ENCODE results near the gene JARID2. TPM values are rescaled to one million over a fixed set of nuclear protein-coding genes. Genes with fewer than 3 reads are reported as not detected.
A peak's percentile ranks its signal among the peaks of the same experiment; 100 is the strongest.

JARID2 gene
- total and polyA plus RNA-seq, 10 of the 15 experiments (the other 5 are each of a cell fraction or from before 2014, with no cell fraction given): 4.2 to 21.6 (median 11.7) TPM

GRCh38 chr6:15332446-15332845 lies 86.6 kb downstream of the JARID2 start:
- Histone ChIP-seq H3K9ac (ENCODE audit: control insufficient read depth, insufficient read depth, low read length) (no peak overlapping the region), H3K4me1 (ENCODE audit: control insufficient read depth, insufficient read depth, low read length) (peaks cover 69% of the 10 kb centered on the region), H3K27me3 (replicated peaks in 1 of 2; ENCODE audit: control insufficient read depth in 2 of 2, insufficient read depth in 2 of 2, low read length in 1 of 2) (no peaks in the 10 kb centered on the region), H2AFZ (ENCODE audit: control insufficient read depth, low read depth, low read length) (no peak overlapping the region), H3K79me2 (ENCODE audit: control insufficient read depth, insufficient read depth, low read length) (peaks cover 98% of the 10 kb centered on the region), H3K4me3 (no peak overlapping the region), H3K4me2 (ENCODE audit: control insufficient read depth, insufficient read depth) (peak overlapping the region; percentile 82; the same call in 1 of the 2 replicates), H3K27ac (ENCODE audit: control insufficient read depth, insufficient read depth) (peak overlapping the region; percentile 74; the same call in 1 of the 2 replicates), H3K9me3 (replicated peaks; ENCODE audit: control insufficient read depth, insufficient read depth, low read length) (no peaks in the 10 kb centered on the region), H4K20me1 (ENCODE audit: control insufficient read depth, insufficient read depth) (no peaks in the 10 kb centered on the region), H3K36me3 (ENCODE audit: control insufficient read depth in 2 of 2, insufficient read depth in 2 of 2, low read length in 1 of 2) (no peaks in the 10 kb centered on the region; a peak in 1 of 4 replicates)
- ChIA-PET SMC1A (ENCODE audit: uncharacterized antibody, unreplicated experiment) (interaction anchor here (0.9 to 7.8 kb wide), 20 partner anchors 8 to 291 kb away, joined by 3 to 66 read pairs (median 6); no protein-coding TSS in a partner anchor), RAD21 (ENCODE audit: unreplicated experiment) (interaction anchor here (0.7 to 4.7 kb wide), 19 partner anchors 8 to 310 kb away, joined by 3 to 42 read pairs (median 5); no protein-coding TSS in a partner anchor), POLR2A (interaction anchor here (0.5 to 2.5 kb wide), 12 partner anchors 8 to 1095 kb away, joined by 3 to 8 read pairs (median 4); no protein-coding TSS in a partner anchor), CTCF (interaction anchor here (0.7 to 14.2 kb wide), 12 partner anchors 8 to 290 kb away, joined by 3 to 146 read pairs (median 5); no protein-coding TSS in a partner anchor)
- DNase-seq (ENCODE audit: low read depth, low spot score) (no peak), FAIRE-seq (no peak), ATAC-seq (no peak)
- no TSS peak for BruUV-seq (replicated peaks)
- in situ Hi-C loops (cut with MboI): no loop called here
- WGBS (ENCODE audit: insufficient coverage, insufficient replicate concordance, low lambda C conversion rate, missing lambda C conversion rate): 52% methylated on average over 2 of the region's 2 CpGs
- TF ChIP-seq RFX5 (IDR thresholded peaks at IDR 0.05; ENCODE audit: low read depth, low read length) (no peak), NFXL1 (IDR thresholded peaks at IDR 0.05; ENCODE audit: borderline replicate concordance) (no peak), WRNIP1 (IDR thresholded peaks at IDR 0.05; ENCODE audit: borderline replicate concordance, low read depth, low read length) (no peak), ZBED1 (IDR thresholded peaks at IDR 0.05; ENCODE audit: borderline replicate concordance) (no peak), PKNOX1 (IDR thresholded peaks at IDR 0.05) (no peak), ZNF217 (IDR thresholded peaks at IDR 0.05) (no peak), RAD51 (IDR thresholded peaks at IDR 0.05) (no peak), POLR2AphosphoS5 (IDR thresholded peaks at IDR 0.05; ENCODE audit: low read length) (no peak), ATF2 (IDR thresholded peaks at IDR 0.05; ENCODE audit: low read length) (no peak), HDGF (IDR thresholded peaks at IDR 0.05) (no peak), NR2C2 (IDR thresholded peaks at IDR 0.05; ENCODE audit: borderline replicate concordance, control insufficient read depth, insufficient read length, low read depth) (no peak), SREBF1 (IDR thresholded peaks at IDR 0.05; ENCODE audit: low read length) (no peak), REST (IDR thresholded peaks at IDR 0.05; ENCODE audit: low read depth, low read length) (no peak)
- intact Hi-C loops (cut with micrococcal nuclease; ENCODE audit: unreplicated experiment): no loop called here
